K562 (cell line): ENCODE data around the gene IMMP2L. TPM values are rescaled to one million over a fixed set of nuclear protein-coding genes. Genes with fewer than 3 reads are reported as not detected.

ENCODE experiments used
- ARNT ChIP-seq, 2 experiments: fragments of 450-650 bp; IDR thresholded peaks; 2 replicates each; pipeline ENCODE4 v1.6.1; 2016; ENCODE audit warnings: mild to moderate bottlenecking in 1 of 2
- ATF7 ChIP-seq: fragments of 450-650 bp; IDR thresholded peaks from 2 replicates; pipeline ENCODE4 v1.7.1; 2014; ENCODE audit warnings: mild to moderate bottlenecking, moderate library complexity
- BCL6 ChIP-seq: fragments of 250-450 bp; sonication (Bioruptor Pico); IDR thresholded peaks from 2 replicates; pipeline ENCODE4 v1.4.0; 2020
- CC2D1A ChIP-seq: fragments of 450-650 bp; IDR thresholded peaks from 2 replicates; pipeline ENCODE4 v1.6.1; 2017; ENCODE audit warnings: mild to moderate bottlenecking
- ETV6 ChIP-seq, 3 experiments: fragments of 150-350 bp in 1 of 3; sonication (generic) in 1 of 3; formaldehyde crosslinking in 1 of 3; IDR thresholded peaks; 2 replicates each; pipeline versions ENCODE4 v1.6.1 to v1.8.0; 2014 to 2022; ENCODE audit warnings: borderline replicate concordance in 2 of 3, low read depth in 2 of 3, antibody characterized with exemption in 1 of 3, low read length in 1 of 3, mild to moderate bottlenecking in 1 of 3, missing genetic modification reagents in 1 of 3
- FOXJ2 ChIP-seq: fragments of 200-800 bp; sonication (Bioruptor generic); IDR thresholded peaks from 2 replicates; pipeline ENCODE4 v1.6.1; 2016; ENCODE audit warnings: missing genetic modification characterization, missing compliant biosample characterization
- FOXK2 ChIP-seq, 2 experiments: fragments of 450-650 bp; IDR thresholded peaks in 1 of 2; conservative IDR thresholded peaks in 1 of 2; 2 replicates each; pipeline ENCODE4 v1.6.1; 2016; ENCODE audit warnings: low read depth in 2 of 2, mild to moderate bottlenecking in 1 of 2
- GABPB2 ChIP-seq: fragments of 250-450 bp; sonication (Bioruptor Pico); conservative IDR thresholded peaks from 2 replicates; pipeline ENCODE4 v1.5.1; 2021; ENCODE audit warnings: mild to moderate bottlenecking
- GTF2F1 ChIP-seq: IDR thresholded peaks from 2 replicates; pipeline ENCODE4 v1.6.1; 2011; ENCODE audit warnings: low read depth, low read length, improper control_type of control experiment
- KDM1A ChIP-seq, 2 experiments: fragments of 450-650 bp; IDR thresholded peaks; 2 replicates each; pipeline ENCODE4 v1.6.1; 2016; ENCODE audit warnings: mild to moderate bottlenecking in 2 of 2
- MTA2 ChIP-seq: fragments of 450-650 bp; IDR thresholded peaks from 2 replicates; pipeline ENCODE4 v1.6.1; 2016; ENCODE audit warnings: low read depth
- RCOR1 ChIP-seq, 2 experiments: IDR thresholded peaks; 2 replicates each; pipeline ENCODE4 v1.6.1; 2012; ENCODE audit warnings: low read depth in 2 of 2, low read length in 2 of 2, borderline replicate concordance in 1 of 2, improper control_type of control experiment in 1 of 2
- ZFP30 ChIP-seq: fragments of 250-450 bp; sonication (Bioruptor Pico); IDR thresholded peaks from 2 replicates; pipeline ENCODE4 v1.8.0; 2022; ENCODE audit warnings: moderate library complexity, mild to moderate bottlenecking, inconsistent platforms, borderline replicate concordance
- ZNF175 ChIP-seq: fragments of 200-800 bp; sonication (Bioruptor generic); IDR thresholded peaks from 2 replicates; pipeline ENCODE4 v1.6.1; 2016; ENCODE audit warnings: low read depth, mild to moderate bottlenecking, missing genetic modification characterization, missing compliant biosample characterization
- ZNF24 ChIP-seq: fragments of 450-650 bp; IDR thresholded peaks from 2 replicates; pipeline ENCODE4 v1.6.1; 2016
- ZNF41 ChIP-seq: fragments of 250-450 bp; sonication (Bioruptor Pico); conservative IDR thresholded peaks from 2 replicates; pipeline ENCODE4 v1.4.0; 2020; ENCODE audit warnings: mild to moderate bottlenecking
- ZSCAN32 ChIP-seq: fragments of 450-650 bp; formaldehyde crosslinking; IDR thresholded peaks from 2 replicates; pipeline ENCODE4 v1.4.0; 2020; ENCODE audit warnings: mild to moderate bottlenecking, moderate library complexity
- ZZZ3 ChIP-seq: fragments of 450-650 bp; IDR thresholded peaks from 2 replicates; pipeline ENCODE4 v1.6.1; 2016; ENCODE audit warnings: antibody characterized with exemption, mild to moderate bottlenecking, moderate library complexity
- polyA plus RNA-seq, 8 experiments: library from polyadenylated mRNA; depleted of rRNA in 4 of 8; stranded (reverse) in 5 of 8; unstranded in 3 of 8; fragments of >200 nt; fragmentation: Nextera tagmentation in 2 of 8; fragmentation: Illumina TruSeq in 1 of 8; extraction: Ambion mirVana in 2 of 8; extraction: Trizol in 1 of 8; gene quantifications; 2 replicates each; pipeline versions ENCODE4 v1.2.1 to v1.2.3, GENCODE V29; 2011 to 2014; ENCODE audit warnings: inconsistent platforms in 1 of 8, missing spikeins in 1 of 8
- total RNA-seq, 7 experiments: library from RNA; depleted of rRNA in 6 of 7; stranded (reverse); fragments of >200 nt in 6 of 7; fragmentation: Illumina TruSeq in 2 of 7; extraction: Trizol in 2 of 7; gene quantifications; 2 replicates each; pipeline versions ENCODE4 v1.2.1 to v1.2.3, GENCODE V29; 2011 to 2021; ENCODE audit warnings: low replicate concordance in 1 of 7
- TF ChIP-seq, protein P1 (sequence below): fragments of 250-450 bp; sonication (Bioruptor Pico); IDR thresholded peaks from 2 replicates; pipeline ENCODE4 v1.8.0; 2021; ENCODE audit warnings: mild to moderate bottlenecking, moderate library complexity
- TF ChIP-seq, protein P2 (sequence below), 2 experiments: fragments of 450-650 bp; IDR thresholded peaks; 2 replicates each; pipeline ENCODE4 v1.6.1; 2018; ENCODE audit warnings: mild to moderate bottlenecking in 2 of 2, low read depth in 1 of 2; ENCODE audit not compliant: partially characterized antibody in 2 of 2
- TF ChIP-seq, protein P3 (sequence below): fragments of 250-450 bp; sonication (Bioruptor Pico); IDR thresholded peaks from 2 replicates; pipeline ENCODE4 v1.8.0; 2022; ENCODE audit warnings: moderate library complexity, mild to moderate bottlenecking, inconsistent platforms

IMMP2L gene
- total and polyA plus RNA-seq, 9 of the 15 experiments (the other 6 are each of a cell fraction or from before 2014, with no cell fraction given) = 29.7 to 116 (median 53.0) TPM

DNA sequence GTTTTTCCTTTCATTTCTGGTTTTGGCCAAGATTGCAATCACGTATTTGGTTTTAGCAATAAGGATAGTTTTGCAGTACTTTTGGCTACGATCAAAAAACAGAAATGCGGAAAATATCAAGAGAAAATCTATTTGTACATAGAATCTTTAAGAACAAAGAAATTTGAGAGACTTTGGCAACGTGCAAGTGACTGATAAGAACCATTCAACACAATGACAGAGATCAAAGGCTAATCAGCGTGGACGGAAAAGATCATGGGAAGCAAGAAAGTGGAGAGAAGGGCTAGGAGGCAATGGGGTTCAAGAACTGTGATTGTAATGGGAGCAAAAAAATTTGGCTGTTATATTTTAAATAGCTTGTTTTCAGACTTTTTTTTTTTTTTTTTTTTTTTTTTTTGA lies 487.5 kb downstream of the IMMP2L start (continued):
- TF ChIP-seq ZZZ3 = no peak
- no peak for TF ChIP-seq FOXK2 (conservative IDR thresholded peaks at IDR 0.05 in 1 of 2, IDR thresholded peaks at IDR 0.05 in 1 of 2; ENCODE audit: low read depth in 2 of 2)
- peak; percentile 69 for TF ChIP-seq MTA2
- TF ChIP-seq, protein P1, sequence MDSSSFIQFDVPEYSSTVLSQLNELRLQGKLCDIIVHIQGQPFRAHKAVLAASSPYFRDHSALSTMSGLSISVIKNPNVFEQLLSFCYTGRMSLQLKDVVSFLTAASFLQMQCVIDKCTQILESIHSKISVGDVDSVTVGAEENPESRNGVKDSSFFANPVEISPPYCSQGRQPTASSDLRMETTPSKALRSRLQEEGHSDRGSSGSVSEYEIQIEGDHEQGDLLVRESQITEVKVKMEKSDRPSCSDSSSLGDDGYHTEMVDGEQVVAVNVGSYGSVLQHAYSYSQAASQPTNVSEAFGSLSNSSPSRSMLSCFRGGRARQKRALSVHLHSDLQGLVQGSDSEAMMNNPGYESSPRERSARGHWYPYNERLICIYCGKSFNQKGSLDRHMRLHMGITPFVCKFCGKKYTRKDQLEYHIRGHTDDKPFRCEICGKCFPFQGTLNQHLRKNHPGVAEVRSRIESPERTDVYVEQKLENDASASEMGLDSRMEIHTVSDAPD (CRISPR knock-in tag) = no peak
- no peak for TF ChIP-seq FOXJ2 (tag)
- TF ChIP-seq, protein P2, sequence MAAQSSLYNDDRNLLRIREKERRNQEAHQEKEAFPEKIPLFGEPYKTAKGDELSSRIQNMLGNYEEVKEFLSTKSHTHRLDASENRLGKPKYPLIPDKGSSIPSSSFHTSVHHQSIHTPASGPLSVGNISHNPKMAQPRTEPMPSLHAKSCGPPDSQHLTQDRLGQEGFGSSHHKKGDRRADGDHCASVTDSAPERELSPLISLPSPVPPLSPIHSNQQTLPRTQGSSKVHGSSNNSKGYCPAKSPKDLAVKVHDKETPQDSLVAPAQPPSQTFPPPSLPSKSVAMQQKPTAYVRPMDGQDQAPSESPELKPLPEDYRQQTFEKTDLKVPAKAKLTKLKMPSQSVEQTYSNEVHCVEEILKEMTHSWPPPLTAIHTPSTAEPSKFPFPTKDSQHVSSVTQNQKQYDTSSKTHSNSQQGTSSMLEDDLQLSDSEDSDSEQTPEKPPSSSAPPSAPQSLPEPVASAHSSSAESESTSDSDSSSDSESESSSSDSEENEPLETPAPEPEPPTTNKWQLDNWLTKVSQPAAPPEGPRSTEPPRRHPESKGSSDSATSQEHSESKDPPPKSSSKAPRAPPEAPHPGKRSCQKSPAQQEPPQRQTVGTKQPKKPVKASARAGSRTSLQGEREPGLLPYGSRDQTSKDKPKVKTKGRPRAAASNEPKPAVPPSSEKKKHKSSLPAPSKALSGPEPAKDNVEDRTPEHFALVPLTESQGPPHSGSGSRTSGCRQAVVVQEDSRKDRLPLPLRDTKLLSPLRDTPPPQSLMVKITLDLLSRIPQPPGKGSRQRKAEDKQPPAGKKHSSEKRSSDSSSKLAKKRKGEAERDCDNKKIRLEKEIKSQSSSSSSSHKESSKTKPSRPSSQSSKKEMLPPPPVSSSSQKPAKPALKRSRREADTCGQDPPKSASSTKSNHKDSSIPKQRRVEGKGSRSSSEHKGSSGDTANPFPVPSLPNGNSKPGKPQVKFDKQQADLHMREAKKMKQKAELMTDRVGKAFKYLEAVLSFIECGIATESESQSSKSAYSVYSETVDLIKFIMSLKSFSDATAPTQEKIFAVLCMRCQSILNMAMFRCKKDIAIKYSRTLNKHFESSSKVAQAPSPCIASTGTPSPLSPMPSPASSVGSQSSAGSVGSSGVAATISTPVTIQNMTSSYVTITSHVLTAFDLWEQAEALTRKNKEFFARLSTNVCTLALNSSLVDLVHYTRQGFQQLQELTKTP (IDR thresholded peaks at IDR 0.05; ENCODE audit: low read depth in 1 of 2, partially characterized antibody in 2 of 2) = no peak
- TF ChIP-seq RCOR1 (IDR thresholded peaks at IDR 0.05; ENCODE audit: borderline replicate concordance in 1 of 2, low read depth in 2 of 2, low read length in 2 of 2) = peak in 1 of 2 experiments; percentile 64; a peak in 1 of 4 replicates
- TF ChIP-seq ETV6 (IDR thresholded peaks at IDR 0.05; ENCODE audit: borderline replicate concordance in 1 of 2, low read depth in 2 of 2, low read length in 1 of 2) = no peak
- no peak for TF ChIP-seq ETV6 (CRISPR knock-in tag; IDR thresholded peaks at IDR 0.05; ENCODE audit: borderline replicate concordance)
- TF ChIP-seq GTF2F1 = no peak
- TF ChIP-seq ATF7 = 0 out of 2 replicates have a peak, but pooled peaks have one; percentile 18
- TF ChIP-seq ZNF24 = no peak
- no peak for TF ChIP-seq ZSCAN32 (CRISPR knock-in tag)
- TF ChIP-seq KDM1A (IDR thresholded peaks at IDR 0.05) = peak; percentile 40 to 55; a peak in 1 of 4 replicates
- no peak for TF ChIP-seq ZFP30 (CRISPR knock-in tag)
- TF ChIP-seq, protein P3, sequence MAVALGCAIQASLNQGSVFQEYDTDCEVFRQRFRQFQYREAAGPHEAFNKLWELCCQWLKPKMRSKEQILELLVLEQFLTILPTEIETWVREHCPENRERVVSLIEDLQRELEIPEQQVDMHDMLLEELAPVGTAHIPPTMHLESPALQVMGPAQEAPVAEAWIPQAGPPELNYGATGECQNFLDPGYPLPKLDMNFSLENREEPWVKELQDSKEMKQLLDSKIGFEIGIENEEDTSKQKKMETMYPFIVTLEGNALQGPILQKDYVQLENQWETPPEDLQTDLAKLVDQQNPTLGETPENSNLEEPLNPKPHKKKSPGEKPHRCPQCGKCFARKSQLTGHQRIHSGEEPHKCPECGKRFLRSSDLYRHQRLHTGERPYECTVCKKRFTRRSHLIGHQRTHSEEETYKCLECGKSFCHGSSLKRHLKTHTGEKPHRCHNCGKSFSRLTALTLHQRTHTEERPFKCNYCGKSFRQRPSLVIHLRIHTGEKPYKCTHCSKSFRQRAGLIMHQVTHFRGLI (CRISPR knock-in tag) = no peak
- TF ChIP-seq ARNT (IDR thresholded peaks at IDR 0.05) = peak in 1 of 2 experiments; percentile 20; a peak in 1 of 4 replicates
- TF ChIP-seq ZNF41 (CRISPR knock-in tag) = no peak
- no peak for TF ChIP-seq BCL6 (CRISPR knock-in tag)
- TF ChIP-seq ZNF175 = peak; percentile 21; the same call in 1 of the 2 replicates
- 0 out of 2 replicates have a peak, but pooled peaks have one; percentile 35 for TF ChIP-seq CC2D1A
- TF ChIP-seq GABPB2 (CRISPR knock-in tag) = no peak
